ENCODE measurements around the gene TEAD1. TPM values are rescaled to one million over a fixed set of nuclear protein-coding genes. Genes with fewer than 3 reads are reported as not detected.

Gene TEAD1
- total and polyA plus RNA-seq, 9 of the 15 experiments (the other 6 are each of a cell fraction or from before 2014, with no cell fraction given) = 1.7 to 17.7 (median 10.8) TPM

GRCh38 chr11:12806113-12806512 lies 131.9 kb downstream of the TEAD1 start:
- peaks cover 19 to 31% of the 10 kb centered on the region in 2 experiments; a peak in 4 of 5 replicates for H3K4me1 ChIP-seq (replicated peaks in 1 of 2; ENCODE audit: control insufficient read depth in 2 of 2, insufficient read depth in 2 of 2, low read length in 2 of 2)
- no peak for FAIRE-seq

More at GRCh38 chr11:12806113-12806512, 131.9 kb downstream of the TEAD1 start:
- Histone ChIP-seq H2AFZ (ENCODE audit: low read depth, low read length) (no peak overlapping the region), H3K36me3 (ENCODE audit: control insufficient read depth, insufficient read depth, low read length) (no peaks in the 10 kb centered on the region), H3K27ac (ENCODE audit: extremely low read depth, low read depth, low read length) (no peak overlapping the region), H3K4me2 (ENCODE audit: insufficient read depth, low read length) (no peak overlapping the region), H3K9me3 (replicated peaks; ENCODE audit: control insufficient read depth, insufficient read depth, low read depth, low read length) (no peaks in the 10 kb centered on the region), H3K27me3 (ENCODE audit: control insufficient read depth in 2 of 2, insufficient read depth in 2 of 2, low read length in 2 of 2) (no peaks in the 10 kb centered on the region), H3K9me1 (ENCODE audit: control insufficient read depth, insufficient read depth, low read length) (peaks cover 7% of the 10 kb centered on the region), H3K4me3 (no peak overlapping the region), H4K20me1 (replicated peaks; ENCODE audit: control insufficient read depth, insufficient read depth, low read length) (0 out of 2 replicates have a peak, but pooled peaks cover 10% of the 10 kb centered on the region), H3K79me2 (ENCODE audit: control insufficient read depth, insufficient read depth, low read length) (no peaks in the 10 kb centered on the region; the same call in 2 of the 3 replicates), H3K9ac (ENCODE audit: insufficient read depth in 1 of 2, low read depth in 2 of 2, low read length in 2 of 2) (no peak overlapping the region)
- ChIA-PET POLR2A (interaction anchor here (0.7 to 1.0 kb wide), 2 partner anchors 23 to 132 kb away, joined by 3 read pairs; no protein-coding TSS in a partner anchor), CTCF (ENCODE audit: low intra/inter-chr PET ratio) (no interaction called here)
- 23% methylated on average over 2 of the region's 2 CpGs for WGBS (ENCODE audit: insufficient coverage, low coverage, missing lambda C conversion rate)
- ATAC-seq = no peak
- no peak for DNase-seq (ENCODE audit: extremely low read depth in 1 of 4, low spot score in 3 of 4)
- intact Hi-C loops (cut with micrococcal nuclease) (no loop called here), in situ Hi-C loops (cut with MboI) (no loop called here)
- BruUV-seq (replicated peaks) = no TSS peak
- TF ChIP-seq FOXO4 (CRISPR knock-in tag; IDR thresholded peaks at IDR 0.05) (no peak), HCFC1 (IDR thresholded peaks at IDR 0.05; ENCODE audit: low read depth, low read length) (no peak), ZKSCAN1 (IDR thresholded peaks at IDR 0.05; ENCODE audit: low read depth, low read length) (no peak), LEF1 (IDR thresholded peaks at IDR 0.05) (no peak), CREB1 (IDR thresholded peaks at IDR 0.05) (no peak), CREB1 (CRISPR knock-in tag; IDR thresholded peaks at IDR 0.05) (no peak), NR0B1 (IDR thresholded peaks at IDR 0.05; ENCODE audit: partially characterized antibody) (no peak)
